Epithelial cell of esophagus (primary cell): ENCODE data around the gene EMID1.
A peak's percentile ranks its signal among the peaks of the same experiment; 100 is the strongest.

ENCODE experiments used
- DNase-seq: peaks from one replicate; pipeline ENCODE4 v3.0.0; 2010; ENCODE audit warnings: low read depth
- H3K4me3 ChIP-seq: 2 replicates; pipeline ENCODE4 v1.5.1; 2011; ENCODE audit warnings: mild to moderate bottlenecking, low read length, control low read depth
- CTCF ChIP-seq: IDR thresholded peaks from 2 replicates; pipeline ENCODE4 v1.5.1; 2011; ENCODE audit warnings: low read depth, mild to moderate bottlenecking, low read length, control low read depth, inconsistent platforms; ENCODE audit not compliant: insufficient read depth; ENCODE audit errors: missing control alignments

Gene EMID1

DNA sequence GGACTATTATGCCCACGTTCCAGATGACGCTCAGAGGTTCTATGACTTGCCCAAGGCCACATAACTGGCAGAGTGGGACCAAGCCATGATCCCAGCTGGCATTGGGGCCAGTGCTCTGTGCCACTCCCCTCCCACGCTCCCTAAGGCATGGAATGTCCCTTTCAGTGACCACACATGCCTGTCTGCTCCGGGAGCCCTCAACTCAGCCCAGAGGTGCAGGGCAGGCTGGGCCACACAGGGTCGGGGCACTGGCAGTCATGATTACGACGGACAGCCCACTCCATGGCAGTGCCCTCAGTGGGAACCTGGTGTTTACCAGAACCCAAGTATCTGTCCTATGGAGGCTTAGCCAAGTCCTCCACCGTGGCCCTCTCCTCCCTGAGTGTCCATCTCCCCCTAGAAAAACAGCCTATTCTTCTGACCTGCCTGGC, 52.1 kb downstream of the EMID1 start:
- no peak for DNase-seq
- H3K4me3 ChIP-seq = no peak overlapping the region
- TF ChIP-seq CTCF = no peak

DNA sequence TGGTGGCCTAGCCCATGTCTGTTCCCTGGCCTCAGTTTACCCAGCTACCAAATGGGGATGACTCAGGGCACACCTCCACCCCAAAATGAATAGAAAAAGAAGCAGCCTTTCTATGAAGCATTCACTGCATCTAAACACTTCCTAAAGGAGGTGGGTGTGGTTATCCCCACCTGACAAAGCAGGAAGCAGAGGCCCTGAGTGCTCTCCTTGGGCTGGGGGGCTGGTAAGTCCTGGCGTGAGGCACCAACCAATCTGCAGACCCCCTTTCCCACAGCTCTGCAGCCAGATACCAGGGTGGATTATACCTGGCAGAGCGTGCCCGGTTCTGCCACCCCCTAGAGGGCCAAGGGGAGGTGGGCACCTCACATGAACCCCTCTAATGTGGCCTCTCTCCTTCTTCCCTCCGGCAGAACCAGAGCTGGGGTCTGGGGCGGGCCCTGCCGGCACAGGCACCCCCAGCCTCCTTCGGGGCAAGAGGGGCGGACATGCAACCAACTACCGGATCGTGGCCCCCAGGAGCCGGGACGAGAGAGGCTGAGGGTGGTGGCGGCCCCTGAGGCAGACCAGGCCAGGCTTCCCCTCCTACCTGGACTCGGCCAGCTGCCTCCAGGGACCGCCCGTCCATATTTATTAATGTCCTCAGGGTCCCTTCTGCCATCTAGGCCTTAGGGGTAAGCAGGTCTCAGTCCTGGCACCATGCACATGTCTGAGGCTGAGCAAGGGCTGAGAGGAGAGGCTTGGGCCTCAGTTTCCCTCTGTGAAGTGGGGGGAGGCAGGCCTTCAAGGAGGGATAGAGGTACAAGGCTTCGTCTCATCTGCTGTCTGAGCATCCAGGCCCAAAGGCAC, 52.9 kb downstream of the EMID1 start:
- H3K4me3 ChIP-seq = no peak overlapping the region
- no peak for DNase-seq
- no peak for TF ChIP-seq CTCF

- no peak for DNase-seq
- peak; percentile 19 for TF ChIP-seq CTCF
- no peak overlapping the region for H3K4me3 ChIP-seq
Observed at GRCh38 chr22:29259253-29259899, 53.7 kb downstream of the EMID1 start.

DNA sequence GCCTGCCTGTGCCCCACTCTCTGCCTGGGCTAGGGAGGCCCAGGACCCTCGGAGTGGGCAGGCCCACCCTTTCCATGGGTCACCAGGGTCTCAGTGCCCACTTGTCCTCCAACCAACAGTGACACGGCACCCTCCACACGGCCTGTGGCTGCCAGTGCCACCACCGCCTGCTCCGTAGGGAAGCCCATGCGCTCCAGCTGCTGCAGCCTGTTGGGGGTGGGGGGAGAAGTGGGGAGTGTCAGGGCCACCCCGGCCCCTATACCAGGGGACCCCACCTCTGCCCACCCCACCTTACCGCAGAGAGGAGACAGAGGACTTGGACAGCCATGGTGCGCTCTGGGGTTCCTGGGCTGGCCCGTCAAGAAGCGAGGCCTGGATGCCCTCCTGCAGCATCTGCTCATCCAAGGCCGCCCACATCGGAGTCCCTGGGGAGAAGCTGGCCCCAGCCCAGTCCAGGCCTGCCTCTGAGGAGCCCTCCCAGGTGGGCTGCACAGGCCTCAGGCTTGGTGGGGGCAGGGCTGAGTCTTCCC, 54.4 kb downstream of the EMID1 start:
- H3K4me3 ChIP-seq = no peak overlapping the region
- no peak for TF ChIP-seq CTCF
- no peak for DNase-seq

GRCh38 chr22:29260601-29261315, 55.1 kb downstream of the EMID1 start:
- no peak for DNase-seq

GRCh38 chr22:29263791-29264276, 58.1 kb downstream of the EMID1 start:
- no peak for DNase-seq
- no peak for TF ChIP-seq CTCF
- H3K4me3 ChIP-seq = no peak overlapping the region

More at GRCh38 chr22:29260601-29261315, 55.1 kb downstream of the EMID1 start:
- no peak overlapping the region for H3K4me3 ChIP-seq
- TF ChIP-seq CTCF = no peak
